PC-9 (cell line): ENCODE data around the gene CLDN22. TPM values are rescaled to one million over a fixed set of nuclear protein-coding genes. Genes with fewer than 3 reads are reported as not detected.

Source experiments
- BruUV-seq: library from RNA; stranded (reverse); fragments of 400-500 nt; replicated peaks from 2 replicates; lab custom pipeline; 2021; lab: Mats Ljungman, UMichigan
- CTCF ChIA-PET: fragments of 300-600 bp; sonication (Branson Sonifier 250); formaldehyde crosslinking; loops from one replicate; lab custom pipeline; 2022; ENCODE audit warnings: antibody characterized with exemption; lab: Charles Lee
- POLR2A ChIA-PET: fragments of 300-600 bp; sonication (Branson Sonifier 250); formaldehyde crosslinking; loops from one replicate; lab custom pipeline; 2022; ENCODE audit warnings: antibody characterized with exemption; ENCODE audit not compliant: unreplicated experiment; lab: Charles Lee
- DNase-seq, 2 experiments: peaks; one replicate each; pipeline versions ENCODE4 v3.0.0 to v3.0.0-alpha.2; 2015 to 2022; ENCODE audit warnings: mixed read lengths in 1 of 2
- H2AFZ ChIP-seq: fragments of 200-600 bp; sonication (generic); 2 replicates; pipeline ENCODE4 v1.8.1; 2017; ENCODE audit warnings: antibody characterized with exemption
- H3F3A ChIP-seq: fragments of 200-600 bp; sonication (generic); 2 replicates; pipeline ENCODE4 v1.8.1; 2017; ENCODE audit warnings: antibody characterized with exemption, mild to moderate bottlenecking, low read depth; ENCODE audit not compliant: insufficient read depth
- H3K27ac ChIP-seq: fragments of 200-600 bp; sonication (generic); 2 replicates; pipeline ENCODE4 v1.6.1; 2016; ENCODE audit warnings: mixed run types
- H3K27me3 ChIP-seq: fragments of 200-600 bp; sonication (generic); 2 replicates; pipeline ENCODE4 v1.6.1; 2016; ENCODE audit warnings: low read depth, mixed run types; ENCODE audit not compliant: insufficient read depth
- H3K36me3 ChIP-seq: fragments of 200-600 bp; sonication (generic); 2 replicates; pipeline ENCODE4 v1.6.1; 2016; ENCODE audit warnings: low read depth, mixed run types
- H3K4me1 ChIP-seq: fragments of 200-600 bp; sonication (generic); replicated peaks from 2 replicates; pipeline ENCODE4 v1.6.1; 2016; ENCODE audit warnings: mixed run types; ENCODE audit not compliant: insufficient read depth
- H3K4me2 ChIP-seq: fragments of 200-600 bp; sonication (generic); 2 replicates; pipeline ENCODE4 v1.6.1; 2017; ENCODE audit warnings: mixed run types
- H3K4me3 ChIP-seq: fragments of 200-600 bp; sonication (generic); 2 replicates; pipeline ENCODE4 v1.6.1; 2016; ENCODE audit warnings: mixed run types
- H3K79me2 ChIP-seq: fragments of 200-600 bp; sonication (generic); 2 replicates; pipeline ENCODE4 v1.6.1; 2017; ENCODE audit warnings: low read depth, mixed run types
- H3K9me2 ChIP-seq: fragments of 200-600 bp; sonication (generic); 2 replicates; pipeline ENCODE4 v1.8.1; 2017; ENCODE audit warnings: mild to moderate bottlenecking; ENCODE audit not compliant: insufficient read depth
- H3K9me3 ChIP-seq: fragments of 200-600 bp; sonication (generic); 2 replicates; pipeline ENCODE4 v1.8.1; 2016; ENCODE audit warnings: low read depth; ENCODE audit not compliant: insufficient read depth
- H4K20me1 ChIP-seq: fragments of 200-600 bp; sonication (generic); 2 replicates; pipeline ENCODE4 v1.8.1; 2017; ENCODE audit not compliant: insufficient read depth
- CTCF ChIP-seq: fragments of 200-600 bp; sonication (generic); conservative IDR thresholded peaks from 2 replicates; pipeline ENCODE4 v1.6.1; 2017; ENCODE audit warnings: mixed run types, antibody characterized with exemption, mild to moderate bottlenecking, moderate library complexity
- EZH2 ChIP-seq: fragments of 200-600 bp; sonication (generic); IDR thresholded peaks from 2 replicates; pipeline ENCODE4 v1.8.0; 2017; ENCODE audit warnings: antibody characterized with exemption, low read depth
- intact Hi-C: fragments of 100-400 bp; cut with micrococcal nuclease; formaldehyde crosslinking; loops from one replicate; pipeline ENCODE4 v1.10.0; 2022; ENCODE audit not compliant: unreplicated experiment
- total RNA-seq: library from RNA; stranded (reverse); gene quantifications from 2 replicates; pipeline ENCODE4 v1.2.3, GENCODE V29; 2021

CLDN22 gene
- total RNA-seq, 1 experiment from 2014 or later = not detected

GRCh38 chr4:183360161-183360919, 40.3 kb upstream of the CLDN22 start:
- no peak for DNase-seq
- CTCF ChIA-PET = no interaction called here
- BruUV-seq = no TSS peak
- Histone ChIP-seq H3K36me3 (no peaks in the 10 kb centered on the region), H3F3A (no peaks in the 10 kb centered on the region), H3K79me2 (no peaks in the 10 kb centered on the region), H3K4me2 (no peak overlapping the region), H3K4me1 (no peaks in the 10 kb centered on the region), H2AFZ (no peak overlapping the region), H3K9me2 (no peaks in the 10 kb centered on the region), H3K4me3 (no peak overlapping the region), H3K27ac (no peak overlapping the region), H4K20me1 (no peaks in the 10 kb centered on the region), H3K9me3 (no peaks in the 10 kb centered on the region), H3K27me3 (no peaks in the 10 kb centered on the region)
- POLR2A ChIA-PET = no interaction called here
- TF ChIP-seq EZH2 = no peak
- TF ChIP-seq CTCF = no peak
- intact Hi-C loops = no loop called here

- Histone ChIP-seq H3K27me3 (no peaks in the 10 kb centered on the region), H3K36me3 (no peaks in the 10 kb centered on the region), H3K4me2 (no peak overlapping the region), H3K9me2 (no peaks in the 10 kb centered on the region), H3F3A (no peaks in the 10 kb centered on the region), H3K4me3 (no peak overlapping the region), H3K79me2 (no peaks in the 10 kb centered on the region), H3K27ac (no peak overlapping the region), H4K20me1 (no peaks in the 10 kb centered on the region), H3K4me1 (no peaks in the 10 kb centered on the region), H2AFZ (no peak overlapping the region), H3K9me3 (no peaks in the 10 kb centered on the region)
- BruUV-seq = no TSS peak
- CTCF ChIA-PET = no interaction called here
- TF ChIP-seq EZH2 = no peak
- no peak for TF ChIP-seq CTCF
- intact Hi-C loops = no loop called here
- no peak for DNase-seq
- POLR2A ChIA-PET = no interaction called here
Measured at GRCh38 chr4:183358215-183358755, 38.2 kb upstream of the CLDN22 start.

GRCh38 chr4:183356931-183357675, 37.0 kb upstream of the CLDN22 start:
- Histone ChIP-seq H3K4me3 (no peak overlapping the region), H3K27ac (no peak overlapping the region), H3F3A (no peaks in the 10 kb centered on the region), H3K36me3 (no peaks in the 10 kb centered on the region), H3K27me3 (no peaks in the 10 kb centered on the region), H3K4me1 (no peaks in the 10 kb centered on the region), H2AFZ (no peak overlapping the region), H3K9me3 (no peaks in the 10 kb centered on the region), H3K4me2 (no peak overlapping the region), H3K79me2 (no peaks in the 10 kb centered on the region), H4K20me1 (no peaks in the 10 kb centered on the region), H3K9me2 (no peaks in the 10 kb centered on the region)
- BruUV-seq = no TSS peak
- TF ChIP-seq EZH2 (no peak), CTCF (no peak)
- no peak for DNase-seq
- CTCF ChIA-PET = no interaction called here
- intact Hi-C loops = no loop called here
- POLR2A ChIA-PET = no interaction called here
